ENCODE data around the gene ADGRA3.

DNA sequence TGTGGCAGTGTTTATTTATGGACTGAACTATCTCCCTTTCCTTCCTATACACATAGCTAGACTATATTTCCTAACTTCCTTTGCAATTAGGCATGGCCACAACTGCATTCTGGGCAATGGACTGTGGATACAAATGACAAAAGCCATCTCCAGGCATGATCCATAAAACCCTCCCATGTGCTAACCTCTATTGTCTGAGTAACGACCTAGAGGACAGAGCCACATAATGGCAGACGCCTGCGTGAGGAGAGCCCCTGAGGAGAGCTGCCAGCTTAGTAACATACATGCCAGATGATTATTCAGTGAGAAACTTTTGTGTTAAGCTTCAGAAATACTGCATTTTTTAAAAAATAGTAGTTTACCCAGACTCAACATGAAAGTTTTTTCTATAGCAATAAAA lies 142.9 kb downstream of the ADGRA3 start:
- no peak for TF ChIP-seq EZH2 (optimal IDR thresholded peaks at IDR 0.05; ENCODE audit: low read depth, low read length)
- TF ChIP-seq, protein P1, sequence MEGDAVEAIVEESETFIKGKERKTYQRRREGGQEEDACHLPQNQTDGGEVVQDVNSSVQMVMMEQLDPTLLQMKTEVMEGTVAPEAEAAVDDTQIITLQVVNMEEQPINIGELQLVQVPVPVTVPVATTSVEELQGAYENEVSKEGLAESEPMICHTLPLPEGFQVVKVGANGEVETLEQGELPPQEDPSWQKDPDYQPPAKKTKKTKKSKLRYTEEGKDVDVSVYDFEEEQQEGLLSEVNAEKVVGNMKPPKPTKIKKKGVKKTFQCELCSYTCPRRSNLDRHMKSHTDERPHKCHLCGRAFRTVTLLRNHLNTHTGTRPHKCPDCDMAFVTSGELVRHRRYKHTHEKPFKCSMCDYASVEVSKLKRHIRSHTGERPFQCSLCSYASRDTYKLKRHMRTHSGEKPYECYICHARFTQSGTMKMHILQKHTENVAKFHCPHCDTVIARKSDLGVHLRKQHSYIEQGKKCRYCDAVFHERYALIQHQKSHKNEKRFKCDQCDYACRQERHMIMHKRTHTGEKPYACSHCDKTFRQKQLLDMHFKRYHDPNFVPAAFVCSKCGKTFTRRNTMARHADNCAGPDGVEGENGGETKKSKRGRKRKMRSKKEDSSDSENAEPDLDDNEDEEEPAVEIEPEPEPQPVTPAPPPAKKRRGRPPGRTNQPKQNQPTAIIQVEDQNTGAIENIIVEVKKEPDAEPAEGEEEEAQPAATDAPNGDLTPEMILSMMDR (IDR thresholded peaks at IDR 0.05; ENCODE audit: low read length): no peak
- TF ChIP-seq EZH2phosphoT487 (IDR thresholded peaks at IDR 0.05; ENCODE audit: low read length): no peak
